Measurements from ENCODE around the gene RBPJL.

- TF ChIP-seq CTCF (IDR thresholded peaks at IDR 0.05) (no peak), EP300 (IDR thresholded peaks at IDR 0.05) (no peak), POLR2A (IDR thresholded peaks at IDR 0.05) (no peak), POLR2AphosphoS5 (IDR thresholded peaks at IDR 0.05) (no peak)
Observed at GRCh38 chr20:45318948-45319347, 12.3 kb downstream of the RBPJL start.
